ENCODE results near the gene TMC7. TPM values are rescaled to one million over a fixed set of nuclear protein-coding genes. Genes with fewer than 3 reads are reported as not detected.

TMC7 gene
- total and polyA plus RNA-seq, 2 of the 13 experiments (the other 11 are each of a cell fraction or from before 2014, with no cell fraction given), result 1.2 to 5.1 TPM

DNA sequence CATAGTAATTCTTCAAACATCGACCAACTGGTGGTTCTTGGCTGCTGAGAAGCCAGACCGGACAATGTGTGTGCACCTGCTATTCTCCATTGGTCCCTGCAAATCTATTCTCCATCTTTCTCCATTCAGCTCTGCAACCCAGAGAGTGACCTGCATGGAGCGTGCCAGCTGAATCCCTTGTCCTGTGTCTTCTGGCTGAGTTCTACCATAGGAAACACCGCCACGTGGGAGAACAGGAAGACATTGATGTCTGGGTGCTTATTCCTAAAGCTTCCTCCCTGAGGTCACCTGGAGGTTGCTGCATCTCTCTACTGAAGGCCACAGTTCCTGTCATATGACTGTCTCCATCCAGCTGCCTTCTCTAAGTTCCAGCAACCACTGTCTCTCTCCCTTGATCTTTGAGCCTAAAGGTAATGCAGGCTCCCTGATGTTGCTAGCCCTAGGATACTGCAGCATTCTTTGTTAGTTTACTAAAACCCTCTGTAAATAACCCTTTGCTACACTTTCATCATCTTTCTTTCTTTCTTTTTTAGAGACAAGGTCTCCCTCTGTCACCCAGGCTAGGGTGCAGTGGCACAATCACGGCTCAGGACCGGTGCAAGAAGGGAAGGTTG, 46.9 kb upstream of the TMC7 start (continued):
- TF ChIP-seq, protein P1, sequence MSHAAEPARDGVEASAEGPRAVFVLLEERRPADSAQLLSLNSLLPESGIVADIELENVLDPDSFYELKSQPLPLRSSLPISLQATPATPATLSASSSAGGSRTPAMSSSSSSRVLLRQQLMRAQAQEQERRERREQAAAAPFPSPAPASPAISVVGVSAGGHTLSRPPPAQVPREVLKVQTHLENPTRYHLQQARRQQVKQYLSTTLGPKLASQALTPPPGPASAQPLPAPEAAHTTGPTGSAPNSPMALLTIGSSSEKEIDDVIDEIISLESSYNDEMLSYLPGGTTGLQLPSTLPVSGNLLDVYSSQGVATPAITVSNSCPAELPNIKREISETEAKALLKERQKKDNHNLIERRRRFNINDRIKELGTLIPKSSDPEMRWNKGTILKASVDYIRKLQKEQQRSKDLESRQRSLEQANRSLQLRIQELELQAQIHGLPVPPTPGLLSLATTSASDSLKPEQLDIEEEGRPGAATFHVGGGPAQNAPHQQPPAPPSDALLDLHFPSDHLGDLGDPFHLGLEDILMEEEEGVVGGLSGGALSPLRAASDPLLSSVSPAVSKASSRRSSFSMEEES (CRISPR knock-in tag; IDR thresholded peaks at IDR 0.05), result peak; percentile 99
- TF ChIP-seq ZBTB21 (CRISPR knock-in tag; IDR thresholded peaks at IDR 0.05) (no peak), ZNF841 (CRISPR knock-in tag; IDR thresholded peaks at IDR 0.05; ENCODE audit: borderline replicate concordance) (no peak), ZSCAN30 (CRISPR knock-in tag; IDR thresholded peaks at IDR 0.05) (peak; percentile 50; the same call in 1 of the 2 replicates), ASH2L (IDR thresholded peaks at IDR 0.05; ENCODE audit: insufficient read length, low read depth, low read length) (peak; percentile 61), HNRNPL (IDR thresholded peaks at IDR 0.05; ENCODE audit: low read depth, low read length) (no peak), SNAPC2 (CRISPR knock-in tag; IDR thresholded peaks at IDR 0.05) (no peak), MED1 (CRISPR knock-in tag; IDR thresholded peaks at IDR 0.05) (peak; percentile 91), MEF2D (CRISPR knock-in tag; IDR thresholded peaks at IDR 0.05) (peak; percentile 70), NFATC3 (CRISPR knock-in tag; IDR thresholded peaks at IDR 0.05) (peak; percentile 88; the same call in 1 of the 2 replicates), FOXC1 (CRISPR knock-in tag; IDR thresholded peaks at IDR 0.05; ENCODE audit: borderline replicate concordance) (peak; percentile 39; the same call in 1 of the 2 replicates), KDM1A (CRISPR knock-in tag; IDR thresholded peaks at IDR 0.05) (peak; percentile 91), JUNB (CRISPR knock-in tag; IDR thresholded peaks at IDR 0.05; ENCODE audit: borderline replicate concordance) (no peak), JDP2 (CRISPR knock-in tag; IDR thresholded peaks at IDR 0.05; ENCODE audit: borderline replicate concordance) (no peak), PLRG1 (conservative IDR thresholded peaks at IDR 0.05) (no peak), ISX (CRISPR knock-in tag; conservative IDR thresholded peaks at IDR 0.05) (no peak), ZFP41 (CRISPR knock-in tag; IDR thresholded peaks at IDR 0.05; ENCODE audit: borderline replicate concordance) (no peak), BRD4 (CRISPR knock-in tag; IDR thresholded peaks at IDR 0.05) (no peak), ELF4 (CRISPR knock-in tag; IDR thresholded peaks at IDR 0.05; ENCODE audit: borderline replicate concordance) (no peak), MATR3 (CRISPR knock-in tag; IDR thresholded peaks at IDR 0.05) (no peak), REL (CRISPR knock-in tag; conservative IDR thresholded peaks at IDR 0.05) (no peak)
- TF ChIP-seq, protein P2, sequence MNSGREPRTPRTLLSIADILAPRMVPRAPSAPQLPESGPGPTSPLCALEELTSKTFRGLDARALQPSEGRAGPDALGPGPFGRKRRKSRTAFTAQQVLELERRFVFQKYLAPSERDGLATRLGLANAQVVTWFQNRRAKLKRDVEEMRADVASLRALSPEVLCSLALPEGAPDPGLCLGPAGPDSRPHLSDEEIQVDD (CRISPR knock-in tag; IDR thresholded peaks at IDR 0.05; ENCODE audit: borderline replicate concordance), result no peak
- TF ChIP-seq, protein P3, sequence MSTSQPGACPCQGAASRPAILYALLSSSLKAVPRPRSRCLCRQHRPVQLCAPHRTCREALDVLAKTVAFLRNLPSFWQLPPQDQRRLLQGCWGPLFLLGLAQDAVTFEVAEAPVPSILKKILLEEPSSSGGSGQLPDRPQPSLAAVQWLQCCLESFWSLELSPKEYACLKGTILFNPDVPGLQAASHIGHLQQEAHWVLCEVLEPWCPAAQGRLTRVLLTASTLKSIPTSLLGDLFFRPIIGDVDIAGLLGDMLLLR (CRISPR knock-in tag; IDR thresholded peaks at IDR 0.05), result no peak
- TF ChIP-seq, protein P4, sequence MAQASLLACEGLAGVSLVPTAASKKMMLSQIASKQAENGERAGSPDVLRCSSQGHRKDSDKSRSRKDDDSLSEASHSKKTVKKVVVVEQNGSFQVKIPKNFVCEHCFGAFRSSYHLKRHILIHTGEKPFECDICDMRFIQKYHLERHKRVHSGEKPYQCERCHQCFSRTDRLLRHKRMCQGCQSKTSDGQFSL (CRISPR knock-in tag; IDR thresholded peaks at IDR 0.05), result no peak
- TF ChIP-seq, protein P5, sequence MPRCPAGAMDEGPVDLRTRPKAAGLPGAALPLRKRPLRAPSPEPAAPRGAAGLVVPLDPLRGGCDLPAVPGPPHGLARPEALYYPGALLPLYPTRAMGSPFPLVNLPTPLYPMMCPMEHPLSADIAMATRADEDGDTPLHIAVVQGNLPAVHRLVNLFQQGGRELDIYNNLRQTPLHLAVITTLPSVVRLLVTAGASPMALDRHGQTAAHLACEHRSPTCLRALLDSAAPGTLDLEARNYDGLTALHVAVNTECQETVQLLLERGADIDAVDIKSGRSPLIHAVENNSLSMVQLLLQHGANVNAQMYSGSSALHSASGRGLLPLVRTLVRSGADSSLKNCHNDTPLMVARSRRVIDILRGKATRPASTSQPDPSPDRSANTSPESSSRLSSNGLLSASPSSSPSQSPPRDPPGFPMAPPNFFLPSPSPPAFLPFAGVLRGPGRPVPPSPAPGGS (CRISPR knock-in tag; IDR thresholded peaks at IDR 0.05), result 0 out of 2 replicates have a peak, but pooled peaks have one; percentile 35
- TF ChIP-seq, protein P6, sequence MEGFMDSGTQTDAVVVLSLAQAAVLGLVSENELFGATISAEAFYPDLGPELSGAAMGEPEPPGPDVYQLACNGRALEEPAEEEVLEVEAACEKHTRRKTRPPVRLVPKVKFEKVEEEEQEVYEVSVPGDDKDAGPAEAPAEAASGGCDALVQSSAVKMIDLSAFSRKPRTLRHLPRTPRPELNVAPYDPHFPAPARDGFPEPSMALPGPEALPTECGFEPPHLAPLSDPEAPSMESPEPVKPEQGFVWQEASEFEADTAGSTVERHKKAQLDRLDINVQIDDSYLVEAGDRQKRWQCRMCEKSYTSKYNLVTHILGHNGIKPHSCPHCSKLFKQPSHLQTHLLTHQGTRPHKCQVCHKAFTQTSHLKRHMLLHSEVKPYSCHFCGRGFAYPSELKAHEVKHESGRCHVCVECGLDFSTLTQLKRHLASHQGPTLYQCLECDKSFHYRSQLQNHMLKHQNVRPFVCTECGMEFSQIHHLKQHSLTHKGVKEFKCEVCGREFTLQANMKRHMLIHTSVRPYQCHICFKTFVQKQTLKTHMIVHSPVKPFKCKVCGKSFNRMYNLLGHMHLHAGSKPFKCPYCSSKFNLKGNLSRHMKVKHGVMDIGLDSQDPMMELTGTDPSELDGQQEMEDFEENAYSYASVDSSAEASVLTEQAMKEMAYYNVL (CRISPR knock-in tag; IDR thresholded peaks at IDR 0.05; ENCODE audit: borderline replicate concordance), result peak; percentile 99
